Common myeloid progenitor, CD34-positive (primary cell): ENCODE measurements around the gene ZFP1.

Source experiments
- CTCF ChIA-PET: fragments of 350-600 bp; sonication (Branson Sonifier 250); formaldehyde crosslinking; loops from one replicate; lab custom pipeline; 2021; ENCODE audit warnings: antibody characterized with exemption; lab: Charles Lee
- POLR2A ChIA-PET: fragments of 350-600 bp; sonication (Branson Sonifier 250); formaldehyde crosslinking; loops from one replicate; lab custom pipeline; 2021; ENCODE audit warnings: antibody characterized with exemption; lab: Charles Lee
- DNase-seq, 3 donors: peaks; one replicate each; pipeline versions ENCODE4 v3.0.0 to v3.0.0-alpha.2; 2013
- H3K27ac ChIP-seq, 2 experiments: 1 replicate in 1 of 2; 2 replicates in 1 of 2; pipeline ENCODE4 v1.7.0; 2013; ENCODE audit warnings: inconsistent platforms in 2 of 2, low read length in 2 of 2, mild to moderate bottlenecking in 2 of 2, low read depth in 1 of 2, moderate library complexity in 1 of 2; ENCODE audit not compliant: severe bottlenecking in 2 of 2, insufficient read depth in 1 of 2, poor library complexity in 1 of 2
- H3K27me3 ChIP-seq, 5 experiments: replicated peaks in 2 of 5; 1 replicate in 3 of 5; 2 replicates in 2 of 5; pipeline versions ENCODE4 v1.6.1 to v1.7.0; 2013; ENCODE audit warnings: low read length in 4 of 5, mild to moderate bottlenecking in 2 of 5, moderate library complexity in 2 of 5, inconsistent platforms in 1 of 5; ENCODE audit not compliant: insufficient read depth in 5 of 5, control insufficient read depth in 4 of 5
- H3K36me3 ChIP-seq, 4 experiments: 1 replicate in 2 of 4; 2 replicates in 2 of 4; pipeline versions ENCODE4 v1.6.1 to v1.7.0; 2013; ENCODE audit warnings: low read length in 3 of 4, control low read depth in 1 of 4, mild to moderate bottlenecking in 1 of 4; ENCODE audit not compliant: control insufficient read depth in 4 of 4, insufficient read depth in 4 of 4
- H3K4me1 ChIP-seq, 4 experiments: 1 replicate in 3 of 4; 2 replicates in 1 of 4; pipeline versions ENCODE4 v1.6.1 to v1.7.1; 2013; ENCODE audit warnings: low read length in 3 of 4, mild to moderate bottlenecking in 3 of 4, control low read depth in 1 of 4, inconsistent platforms in 1 of 4, moderate library complexity in 1 of 4; ENCODE audit not compliant: control insufficient read depth in 4 of 4, insufficient read depth in 4 of 4; ENCODE audit errors: control extremely low read depth in 1 of 4
- H3K4me3 ChIP-seq, 7 experiments: 1 replicate in 4 of 7; 2 replicates in 3 of 7; pipeline versions ENCODE4 v1.5.1 to v1.7.0; 2013; ENCODE audit warnings: mild to moderate bottlenecking in 7 of 7, low read length in 6 of 7, moderate library complexity in 6 of 7, inconsistent platforms in 2 of 7, low read depth in 2 of 7, control low read depth in 1 of 7; ENCODE audit not compliant: insufficient read depth in 4 of 7, control insufficient read depth in 1 of 7; ENCODE audit errors: extremely low read depth in 1 of 7
- H3K9me3 ChIP-seq, 5 experiments: 1 replicate in 4 of 5; 2 replicates in 1 of 5; pipeline versions ENCODE4 v1.6.1 to v1.7.1; 2013; ENCODE audit warnings: low read length in 4 of 5, mild to moderate bottlenecking in 2 of 5, inconsistent platforms in 1 of 5, low read depth in 1 of 5, moderate library complexity in 1 of 5; ENCODE audit not compliant: control insufficient read depth in 4 of 5, insufficient read depth in 2 of 5; ENCODE audit errors: control extremely low read depth in 1 of 5
- WGBS: methylation state at CpG from one replicate; pipeline ENCODE4 v1.1.5; 2013; ENCODE audit not compliant: insufficient coverage; 5-methylcytosine and 5-hydroxymethylcytosine counted together

ZFP1 gene

GRCh38 chr16:75112734-75113491 is 35.4 kb upstream of the ZFP1 start:
- H3K4me3 ChIP-seq, result peak overlapping the region in 3 of 7 experiments; percentile 30 to 59 (median 36)
- no peaks in the 10 kb centered on the region for H3K9me3 ChIP-seq
- peaks cover 0 to 6% (median 3%) of the 10 kb centered on the region in 4 experiments for H3K36me3 ChIP-seq
- H3K27me3 ChIP-seq, result no peaks in the 10 kb centered on the region
- H3K4me1 ChIP-seq, result peaks cover 5 to 75% (median 66%) of the 10 kb centered on the region in 4 experiments
- POLR2A ChIA-PET, result interaction anchor here (1.3 to 4.6 kb wide), 3 partner anchors 14 to 70 kb away, joined by 3 to 28 read pairs (median 11); no protein-coding TSS in a partner anchor
- H3K27ac ChIP-seq, result peak overlapping the region in 1 of 2 experiments; percentile 60
- CTCF ChIA-PET, result interaction anchor here (0.9 to 8.1 kb wide), 19 partner anchors 10 to 250 kb away, joined by 3 to 105 read pairs (median 19); partner anchors contain the start of genes ZFP1 and ZNRF1
- WGBS, result 59% methylated on average over 8 of the region's 14 CpGs
- DNase-seq, result peak in 2 of 3 donors; percentile 43 to 50

- POLR2A ChIA-PET, result no interaction called here
- Histone ChIP-seq H3K9me3 (no peaks in the 10 kb centered on the region), H3K27ac (no peak overlapping the region), H3K36me3 (peaks cover 0 to 4% (median 1%) of the 10 kb centered on the region in 4 experiments), H3K4me3 (no peak overlapping the region), H3K4me1 (peaks cover 5 to 68% (median 59%) of the 10 kb centered on the region in 4 experiments), H3K27me3 (no peaks in the 10 kb centered on the region)
- CTCF ChIA-PET, result interaction anchor here (1.0 to 8.1 kb wide), 11 partner anchors 10 to 121 kb away, joined by 3 to 105 read pairs (median 19); partner anchors contain the start of gene ZNRF1
- WGBS, result 96% methylated on average over 18 of the region's 20 CpGs
- DNase-seq, result no peak
Measured at GRCh38 chr16:75113541-75114121, 34.7 kb upstream of the ZFP1 start.

- no peak overlapping the region for H3K4me3 ChIP-seq
- H3K9me3 ChIP-seq, result no peaks in the 10 kb centered on the region
- no peak overlapping the region for H3K27ac ChIP-seq
- H3K36me3 ChIP-seq, result peaks cover 0 to 3% (median 0%) of the 10 kb centered on the region in 4 experiments
- DNase-seq, result no peak
- H3K4me1 ChIP-seq, result peaks cover 5 to 61% (median 52%) of the 10 kb centered on the region in 4 experiments
- ChIA-PET CTCF (interaction anchor here (0.6 to 8.1 kb wide), 6 partner anchors 11 to 117 kb away, joined by 3 to 105 read pairs (median 4); partner anchors contain the start of gene ZNRF1), POLR2A (no interaction called here)
- 98% methylated on average over 29 of the region's 44 CpGs for WGBS
- H3K27me3 ChIP-seq, result no peaks in the 10 kb centered on the region
Measured at GRCh38 chr16:75114179-75114945, 34.0 kb upstream of the ZFP1 start.

- peaks cover 0 to 3% (median 0%) of the 10 kb centered on the region in 4 experiments for H3K36me3 ChIP-seq
- no peak overlapping the region for H3K27ac ChIP-seq
- POLR2A ChIA-PET, result no interaction called here
- H3K27me3 ChIP-seq, result no peaks in the 10 kb centered on the region
- CTCF ChIA-PET, result interaction anchor here (0.6 to 8.1 kb wide), 4 partner anchors 10 to 117 kb away, joined by 3 to 85 read pairs (median 4); no protein-coding TSS in a partner anchor
- no peak for DNase-seq
- peaks cover 0 to under 1% (median 0%) of the 10 kb centered on the region in 5 experiments for H3K9me3 ChIP-seq
- peaks cover 3 to 53% (median 44%) of the 10 kb centered on the region in 4 experiments for H3K4me1 ChIP-seq
- WGBS, result 95% methylated on average over 40 of the region's 45 CpGs
- H3K4me3 ChIP-seq, result no peak overlapping the region
Measured at GRCh38 chr16:75114946-75115825, 33.1 kb upstream of the ZFP1 start.

- H3K9me3 ChIP-seq, result peaks cover 0 to 4% (median under 1%) of the 10 kb centered on the region in 5 experiments
- peak within 1 kb of the TSS in 4 of 7 experiments; percentile 32 to 71 (median 50) for H3K4me3 ChIP-seq
- no peaks in the 10 kb centered on the region for H3K27me3 ChIP-seq
- peak in 2 of 3 donors; percentile 61 to 72 for DNase-seq
- whole genome bisulfite sequencing, result 27% methylated on average over 3 of the region's 15 CpGs
- CTCF ChIA-PET, result interaction anchor here (0.8 to 1.7 kb wide), 3 partner anchors 29 to 118 kb away, joined by 3 to 5 read pairs (median 4); no protein-coding TSS in a partner anchor
- H3K4me1 ChIP-seq, result peaks cover 0 to 41% (median 33%) of the 10 kb centered on the region in 4 experiments
- no peak within 1 kb of the TSS for H3K27ac ChIP-seq
- POLR2A ChIA-PET, result no interaction called here
- H3K36me3 ChIP-seq, result peaks cover 0 to 3% (median 0%) of the 10 kb centered on the region in 4 experiments
Measured at GRCh38 chr16:75116081-75116910, 32.0 kb upstream of the ZFP1 start, which contains the start of gene LDHD. Gene LDHD (minus strand): TSS chr16:75116780. CDS start chr16:75116720, 60 bp downstream.
